Measurements from ENCODE around the gene DFFB.

DNA sequence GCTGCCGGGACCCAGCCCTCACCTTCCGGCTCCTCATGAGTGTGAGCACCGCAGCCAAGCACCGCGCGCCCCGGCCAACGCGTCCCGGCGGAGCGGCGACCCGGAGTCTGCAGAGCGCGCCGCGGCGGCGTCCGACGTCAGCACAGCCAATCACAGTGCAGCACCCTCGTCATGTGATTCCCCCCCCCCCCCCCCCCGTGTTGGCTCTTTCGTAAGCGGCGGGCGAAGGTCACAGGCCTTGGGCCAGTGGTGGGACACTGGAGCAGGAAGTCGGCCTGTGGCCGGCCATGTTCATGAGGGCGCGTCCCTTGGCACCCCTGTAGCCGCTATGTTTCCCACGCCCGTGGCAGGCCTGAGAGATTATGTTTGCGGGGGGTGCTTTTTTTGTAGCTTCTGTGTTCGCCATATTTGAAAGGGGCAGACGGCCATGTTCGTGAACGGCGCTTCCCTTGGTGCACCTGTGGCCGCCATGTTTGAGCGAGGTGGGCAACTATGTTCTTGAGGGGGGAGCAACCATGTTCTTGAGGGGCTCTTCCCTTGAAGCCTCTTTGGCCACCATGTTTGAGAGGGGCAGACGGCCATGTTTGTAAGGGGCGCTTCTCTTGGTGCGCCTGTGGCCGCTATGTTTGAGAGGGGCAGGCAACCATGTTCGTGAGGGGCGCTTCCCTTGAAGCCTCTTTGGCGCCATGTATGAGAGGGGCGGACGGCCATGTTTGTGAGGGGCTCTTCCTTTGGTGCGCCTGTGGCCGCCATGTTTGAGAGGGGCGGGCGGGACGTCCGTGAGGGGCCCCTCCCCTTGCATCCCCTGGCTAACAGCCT is 43.1 kb downstream of the DFFB start, which contains the start of gene C1orf174:
- TF ChIP-seq, protein P1, sequence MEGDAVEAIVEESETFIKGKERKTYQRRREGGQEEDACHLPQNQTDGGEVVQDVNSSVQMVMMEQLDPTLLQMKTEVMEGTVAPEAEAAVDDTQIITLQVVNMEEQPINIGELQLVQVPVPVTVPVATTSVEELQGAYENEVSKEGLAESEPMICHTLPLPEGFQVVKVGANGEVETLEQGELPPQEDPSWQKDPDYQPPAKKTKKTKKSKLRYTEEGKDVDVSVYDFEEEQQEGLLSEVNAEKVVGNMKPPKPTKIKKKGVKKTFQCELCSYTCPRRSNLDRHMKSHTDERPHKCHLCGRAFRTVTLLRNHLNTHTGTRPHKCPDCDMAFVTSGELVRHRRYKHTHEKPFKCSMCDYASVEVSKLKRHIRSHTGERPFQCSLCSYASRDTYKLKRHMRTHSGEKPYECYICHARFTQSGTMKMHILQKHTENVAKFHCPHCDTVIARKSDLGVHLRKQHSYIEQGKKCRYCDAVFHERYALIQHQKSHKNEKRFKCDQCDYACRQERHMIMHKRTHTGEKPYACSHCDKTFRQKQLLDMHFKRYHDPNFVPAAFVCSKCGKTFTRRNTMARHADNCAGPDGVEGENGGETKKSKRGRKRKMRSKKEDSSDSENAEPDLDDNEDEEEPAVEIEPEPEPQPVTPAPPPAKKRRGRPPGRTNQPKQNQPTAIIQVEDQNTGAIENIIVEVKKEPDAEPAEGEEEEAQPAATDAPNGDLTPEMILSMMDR (IDR thresholded peaks at IDR 0.05), result no peak
- TF ChIP-seq POLR2A (IDR thresholded peaks at IDR 0.05), result no peak
- peak; percentile 54 for TF ChIP-seq EP300 (IDR thresholded peaks at IDR 0.05)
